K562 (cell line): ENCODE results near the gene NHS. TPM values are rescaled to one million over a fixed set of nuclear protein-coding genes. Genes with fewer than 3 reads are reported as not detected.

Experiments
- ATAC-seq: fragments of 200-7000 bp; cut with Tn5 transposase; 3 replicates; pipeline ENCODE4 v1.9.1; 2020; ENCODE audit warnings: moderate library complexity
- Bru-seq: library from RNA; stranded (reverse); fragments of 400-500 nt; gene quantifications from one replicate; lab custom pipeline; 2021; lab: Mats Ljungman, UMichigan
- BruChase-seq, 2 experiments: library from RNA; stranded (reverse); fragments of 400-500 nt; gene quantifications; one replicate each; lab custom pipeline; 2021; lab: Mats Ljungman, UMichigan
- BruUV-seq: library from RNA; stranded (reverse); fragments of 400-500 nt; replicated peaks from 2 replicates; lab custom pipeline; 2021; lab: Mats Ljungman, UMichigan
- CTCF ChIA-PET: fragments of 300-600 bp; formaldehyde crosslinking; extraction: SDS; loops from one replicate; lab custom pipeline; 2021; ENCODE audit warnings: low intra/inter-chr PET ratio; lab: Yijun Ruan, JAX
- POLR2A ChIA-PET: fragments of 300-600, 350-650 bp; sonication (Branson Sonifier 250); formaldehyde crosslinking; extraction: SDS; loops from one replicate; lab custom pipeline; 2021; ENCODE audit warnings: antibody characterized with exemption, inconsistent platforms; lab: Yijun Ruan, JAX
- DNase-seq, 4 experiments: peaks; one replicate each; pipeline versions ENCODE4 v3.0.0 to v3.0.0-alpha.2; 2011 to 2018; ENCODE audit warnings: low spot score in 3 of 4, mixed read lengths in 3 of 4; ENCODE audit errors: extremely low read depth in 1 of 4
- FAIRE-seq: peaks from 2 replicates; lab custom pipeline; 2011; peaks lifted over from hg19 to GRCh38; lab: Jason Lieb, UNC
- H2AFZ ChIP-seq: 2 replicates; pipeline ENCODE4 v1.6.0; 2011; ENCODE audit warnings: low read depth, low read length, control low read depth, inconsistent platforms
- H3K27ac ChIP-seq: fragments of 200-600 bp; 3 replicates; pipeline ENCODE4 v1.8.0; 2011; ENCODE audit warnings: low read depth, mild to moderate bottlenecking, control low read depth, inconsistent platforms, low read length, moderate library complexity, mixed read lengths; ENCODE audit errors: extremely low read depth
- H3K27me3 ChIP-seq, 2 experiments: fragments of 300-600 bp in 1 of 2; 2 replicates in 1 of 2; 3 replicates in 1 of 2; pipeline versions ENCODE4 v1.6.0 to v1.8.0; 2011; ENCODE audit warnings: inconsistent platforms in 2 of 2, low read length in 2 of 2, mild to moderate bottlenecking in 1 of 2, mixed read lengths in 1 of 2, moderate library complexity in 1 of 2; ENCODE audit not compliant: control insufficient read depth in 2 of 2, insufficient read depth in 2 of 2
- H3K36me3 ChIP-seq: fragments of 300-600 bp; 3 replicates; pipeline ENCODE4 v1.8.0; 2011; ENCODE audit warnings: mild to moderate bottlenecking, low read length, inconsistent platforms; ENCODE audit not compliant: control insufficient read depth, insufficient read depth
- H3K4me1 ChIP-seq, 2 experiments: fragments of 200-600 bp in 1 of 2; replicated peaks in 1 of 2; 2 replicates in 1 of 2; 3 replicates in 1 of 2; pipeline versions ENCODE4 v1.5.1 to v1.8.0; 2011; ENCODE audit warnings: inconsistent platforms in 2 of 2, low read length in 2 of 2, mild to moderate bottlenecking in 1 of 2, mixed read lengths in 1 of 2, moderate library complexity in 1 of 2; ENCODE audit not compliant: control insufficient read depth in 2 of 2, insufficient read depth in 2 of 2
- H3K4me2 ChIP-seq: 2 replicates; pipeline ENCODE4 v1.6.1; 2011; ENCODE audit warnings: low read length, control low read depth, inconsistent platforms, mixed read lengths; ENCODE audit not compliant: insufficient read depth
- H3K4me3 ChIP-seq: fragments of 200-600 bp; sonication (generic), shearing (Covaris generic); 2 replicates; pipeline ENCODE4 v1.5.1; 2016; ENCODE audit warnings: control low read depth, inconsistent platforms
- H3K79me2 ChIP-seq: fragments of 200-600 bp; 3 replicates; pipeline ENCODE4 v1.8.0; 2011; ENCODE audit warnings: low read length, inconsistent platforms; ENCODE audit not compliant: control insufficient read depth, insufficient read depth
- H3K9ac ChIP-seq, 2 experiments: 2 replicates each; pipeline versions ENCODE4 v1.6.0 to v1.6.1; 2011; ENCODE audit warnings: low read depth in 2 of 2, low read length in 2 of 2, control low read depth in 1 of 2, inconsistent platforms in 1 of 2, mild to moderate bottlenecking in 1 of 2, mixed read lengths in 1 of 2; ENCODE audit not compliant: insufficient read depth in 1 of 2
- H3K9me1 ChIP-seq: one replicate; pipeline ENCODE4 v1.6.0; 2011; ENCODE audit warnings: inconsistent platforms, mild to moderate bottlenecking, low read length, moderate library complexity; ENCODE audit not compliant: control insufficient read depth, insufficient read depth
- H3K9me3 ChIP-seq: replicated peaks from 2 replicates; pipeline ENCODE4 v1.5.1; 2011; ENCODE audit warnings: low read depth, low read length, inconsistent platforms; ENCODE audit not compliant: control insufficient read depth, insufficient read depth
- H4K20me1 ChIP-seq: replicated peaks from 2 replicates; pipeline ENCODE4 v1.6.1; 2011; ENCODE audit warnings: low read length, inconsistent platforms, mixed read lengths; ENCODE audit not compliant: control insufficient read depth, insufficient read depth
- BHLHE40 ChIP-seq: IDR thresholded peaks from 2 replicates; pipeline ENCODE4 v1.6.1; 2011; ENCODE audit warnings: low read length, improper control_type of control experiment
- MCM5 ChIP-seq: fragments of 450-650 bp; IDR thresholded peaks from 2 replicates; pipeline ENCODE4 v1.6.1; 2016; ENCODE audit warnings: low read depth
- MEF2A ChIP-seq: IDR thresholded peaks from 2 replicates; pipeline ENCODE4 v1.6.1; 2011; ENCODE audit warnings: low read depth, mild to moderate bottlenecking, low read length, moderate library complexity; ENCODE audit not compliant: control insufficient read depth
- PHF20 ChIP-seq: fragments of 450-650 bp; IDR thresholded peaks from 2 replicates; pipeline ENCODE4 v1.6.1; 2018; ENCODE audit not compliant: partially characterized antibody
- WHSC1 ChIP-seq: IDR thresholded peaks from one replicate; pipeline ENCODE4 v1.6.1; 2012; ENCODE audit warnings: low read length, control low read depth, inconsistent platforms
- WGBS: fragments of 100-300 bp; shearing (Covaris generic); methylation state at CpG from one replicate; pipeline ENCODE4 v1.1.6; 2016; ENCODE audit warnings: low coverage, mixed read lengths; ENCODE audit not compliant: insufficient coverage; ENCODE audit errors: missing lambda C conversion rate; 5-methylcytosine and 5-hydroxymethylcytosine counted together
- in situ Hi-C: fragments of 300-500 bp; cut with MboI; formaldehyde crosslinking; loops from 4 replicates; pipeline ENCODE4 v1.15.0; 2018; ENCODE audit warnings: inconsistent platforms, mixed read lengths
- intact Hi-C: fragments of 100-400 bp; cut with micrococcal nuclease; formaldehyde crosslinking; loops from 2 replicates; pipeline ENCODE4 v1.14.2; 2022
- long read RNA-seq, 3 experiments: library from polyadenylated mRNA in 2 of 3; library from RNA in 1 of 3; unstranded in 2 of 3; stranded (forward) in 1 of 3; transcript quantifications; one replicate each; pipeline ENCODE4 v2.0.0, GENCODE V29; 2019 to 2022
- polyA minus RNA-seq, 3 experiments: library from RNA; depleted of rRNA, polyadenylated mRNA; stranded (reverse); fragments of >200 nt; gene quantifications; 2 replicates each; pipeline ENCODE4 v1.2.3, GENCODE V29; 2011
- polyA plus RNA-seq, 8 experiments: library from polyadenylated mRNA; depleted of rRNA in 4 of 8; stranded (reverse) in 5 of 8; unstranded in 3 of 8; fragments of >200 nt; fragmentation: Nextera tagmentation in 2 of 8; fragmentation: Illumina TruSeq in 1 of 8; extraction: Ambion mirVana in 2 of 8; extraction: Trizol in 1 of 8; gene quantifications; 2 replicates each; pipeline versions ENCODE4 v1.2.1 to v1.2.3, GENCODE V29; 2011 to 2014; ENCODE audit warnings: inconsistent platforms in 1 of 8, missing spikeins in 1 of 8
- total RNA-seq, 7 experiments: library from RNA; depleted of rRNA in 6 of 7; stranded (reverse); fragments of >200 nt in 6 of 7; fragmentation: Illumina TruSeq in 2 of 7; extraction: Trizol in 2 of 7; gene quantifications; 2 replicates each; pipeline versions ENCODE4 v1.2.1 to v1.2.3, GENCODE V29; 2011 to 2021; ENCODE audit warnings: low replicate concordance in 1 of 7
- TF ChIP-seq, protein P1 (sequence below): fragments of 200-800 bp; sonication (Bioruptor generic); IDR thresholded peaks from 2 replicates; pipeline ENCODE4 v1.6.1; 2017; ENCODE audit warnings: missing genetic modification characterization, missing compliant biosample characterization
- TF ChIP-seq, protein P2 (sequence below), 3 experiments: IDR thresholded peaks in 2 of 3; conservative IDR thresholded peaks in 1 of 3; 2 replicates each; pipeline ENCODE4 v1.5.1; 2011 to 2012; ENCODE audit warnings: low read length in 3 of 3, mild to moderate bottlenecking in 3 of 3, control low read depth in 2 of 3, improper control_type of control experiment in 1 of 3, inconsistent platforms in 1 of 3, low read depth in 1 of 3, mixed read lengths in 1 of 3, moderate library complexity in 1 of 3; ENCODE audit not compliant: insufficient read depth in 2 of 3

NHS gene
- not detected in 2 replicates for total RNA-seq (2011; cell fraction: chromatin; rRNA removed; ENCODE audit: low replicate concordance)
- total RNA-seq (2011; cell fraction: nucleolus; rRNA removed) = not detected in 2 replicates
- total RNA-seq (2011; cell fraction: nucleoplasm; rRNA removed) = not detected in 2 replicates
- total RNA-seq (2014; rRNA removed) (not detected in 2 replicates), total RNA-seq (2014; rRNA removed; fragmentation: Illumina TruSeq; extraction: Trizol) (not detected in 2 replicates), total RNA-seq (2015; rRNA removed; fragmentation: Illumina TruSeq; extraction: Trizol) (not detected in 2 replicates), total RNA-seq (2021) (0.02 TPM in 1 of 2 replicates, not detected in the other), polyA plus RNA-seq (2011; rRNA removed) (not detected in 2 replicates), polyA plus RNA-seq (2014; fragmentation: Illumina TruSeq; extraction: Trizol) (not detected in 2 replicates), polyA plus RNA-seq (2014; fragmentation: Nextera tagmentation; extraction: Ambion mirVana) (not detected), polyA plus RNA-seq (2014; rRNA removed) (not detected in 2 replicates), polyA minus RNA-seq (2011; rRNA and poly(A)+ RNA removed) (not detected in 2 replicates), Bru-seq, nascent RNA (percentile 7 among the genes with signal in this experiment), BruChase-seq, experiment 1, labeled RNA remaining after a 2-hour chase (percentile 10 among the genes with signal in this experiment), BruChase-seq, experiment 2, labeled RNA remaining after a 6-hour chase (percentile 8 among the genes with signal in this experiment)
- not detected in 2 replicates for polyA plus RNA-seq (2011; cell fraction: cytosol; rRNA removed)
- not detected in 2 replicates for polyA plus RNA-seq (2011; cell fraction: nucleus; rRNA removed)
- polyA plus RNA-seq (2012) = not detected in 2 replicates
- not detected in 2 replicates for polyA minus RNA-seq (2011; cell fraction: cytosol; rRNA and poly(A)+ RNA removed)
- not detected in 2 replicates for polyA minus RNA-seq (2011; cell fraction: nucleus; rRNA and poly(A)+ RNA removed)
- long read RNA-seq, experiment 1 = 0 reads
- long read RNA-seq, experiment 2 = 0 reads
- long read RNA-seq, experiment 3 = 0 reads

GRCh38 chrX:17374619-17375366 lies at the start of gene NHS:
NHS (plus strand) TSS chrX:17375200; CDS start chrX:17375758, 558 bp downstream.
- WGBS = 0% methylated on average over 8 of the region's 52 CpGs
- ATAC-seq = peak; percentile 81

More at GRCh38 chrX:17374619-17375366, at the start of gene NHS:
- H2AFZ ChIP-seq = no peak within 1 kb of the TSS
- intact Hi-C loops = no loop called here
- no peaks in the 10 kb centered on the region for H3K9me3 ChIP-seq
- H3K79me2 ChIP-seq = no peaks in the 10 kb centered on the region
- no peak for FAIRE-seq
- H3K27ac ChIP-seq = no peak within 1 kb of the TSS
- peaks cover 0 to 12% of the 10 kb centered on the region in 2 experiments; a peak in 2 of 5 replicates for H3K27me3 ChIP-seq
- ChIA-PET CTCF (no interaction called here), POLR2A (no interaction called here)
- H3K4me2 ChIP-seq = no peak within 1 kb of the TSS
- H3K9ac ChIP-seq = no peak within 1 kb of the TSS
- DNase-seq = peak; percentile 12 to 31 (median 29)
- no peaks in the 10 kb centered on the region for H3K36me3 ChIP-seq
- BruUV-seq = no TSS peak
- in situ Hi-C loops = no loop called here
- H3K4me3 ChIP-seq = no peak within 1 kb of the TSS
- H4K20me1 ChIP-seq = no peaks in the 10 kb centered on the region
- H3K9me1 ChIP-seq = no peaks in the 10 kb centered on the region
- TF ChIP-seq, protein P1, sequence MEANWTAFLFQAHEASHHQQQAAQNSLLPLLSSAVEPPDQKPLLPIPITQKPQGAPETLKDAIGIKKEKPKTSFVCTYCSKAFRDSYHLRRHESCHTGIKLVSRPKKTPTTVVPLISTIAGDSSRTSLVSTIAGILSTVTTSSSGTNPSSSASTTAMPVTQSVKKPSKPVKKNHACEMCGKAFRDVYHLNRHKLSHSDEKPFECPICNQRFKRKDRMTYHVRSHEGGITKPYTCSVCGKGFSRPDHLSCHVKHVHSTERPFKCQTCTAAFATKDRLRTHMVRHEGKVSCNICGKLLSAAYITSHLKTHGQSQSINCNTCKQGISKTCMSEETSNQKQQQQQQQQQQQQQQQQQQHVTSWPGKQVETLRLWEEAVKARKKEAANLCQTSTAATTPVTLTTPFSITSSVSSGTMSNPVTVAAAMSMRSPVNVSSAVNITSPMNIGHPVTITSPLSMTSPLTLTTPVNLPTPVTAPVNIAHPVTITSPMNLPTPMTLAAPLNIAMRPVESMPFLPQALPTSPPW (CRISPR knock-in tag) = peak; percentile 27; the same call in 1 of the 2 replicates
- TF ChIP-seq, protein P2, sequence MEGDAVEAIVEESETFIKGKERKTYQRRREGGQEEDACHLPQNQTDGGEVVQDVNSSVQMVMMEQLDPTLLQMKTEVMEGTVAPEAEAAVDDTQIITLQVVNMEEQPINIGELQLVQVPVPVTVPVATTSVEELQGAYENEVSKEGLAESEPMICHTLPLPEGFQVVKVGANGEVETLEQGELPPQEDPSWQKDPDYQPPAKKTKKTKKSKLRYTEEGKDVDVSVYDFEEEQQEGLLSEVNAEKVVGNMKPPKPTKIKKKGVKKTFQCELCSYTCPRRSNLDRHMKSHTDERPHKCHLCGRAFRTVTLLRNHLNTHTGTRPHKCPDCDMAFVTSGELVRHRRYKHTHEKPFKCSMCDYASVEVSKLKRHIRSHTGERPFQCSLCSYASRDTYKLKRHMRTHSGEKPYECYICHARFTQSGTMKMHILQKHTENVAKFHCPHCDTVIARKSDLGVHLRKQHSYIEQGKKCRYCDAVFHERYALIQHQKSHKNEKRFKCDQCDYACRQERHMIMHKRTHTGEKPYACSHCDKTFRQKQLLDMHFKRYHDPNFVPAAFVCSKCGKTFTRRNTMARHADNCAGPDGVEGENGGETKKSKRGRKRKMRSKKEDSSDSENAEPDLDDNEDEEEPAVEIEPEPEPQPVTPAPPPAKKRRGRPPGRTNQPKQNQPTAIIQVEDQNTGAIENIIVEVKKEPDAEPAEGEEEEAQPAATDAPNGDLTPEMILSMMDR (IDR thresholded peaks at IDR 0.05 in 2 of 3, conservative IDR thresholded peaks at IDR 0.05 in 1 of 3; ENCODE audit: insufficient read depth in 2 of 3, low read depth in 1 of 3, low read length in 3 of 3) = 0 out of 6 replicates have a peak, but pooled peaks of 1 of the 3 experiments have one; percentile 25
- TF ChIP-seq BHLHE40 (no peak), PHF20 (no peak), MCM5 (no peak), MEF2A (no peak), WHSC1 (no peak)
- no peaks in the 10 kb centered on the region for H3K4me1 ChIP-seq
